GM12892 (cell line): Measurements from ENCODE around the gene LANCL1.
"Not testable (repeated sequence)": the region's sequence is repeated elsewhere in the genome, so short reads cannot be mapped to it uniquely, and the experiment has no call there.

Experiments used
- DNase-seq: peaks from one replicate; pipeline ENCODE4 v3.0.0; 2011; ENCODE audit not compliant: insufficient read length
- FAIRE-seq: peaks from 2 replicates; lab custom pipeline; 2011; peaks lifted over from hg19 to GRCh38; lab: Jason Lieb, UNC
- POLR2A ChIP-seq: IDR thresholded peaks from 2 replicates; pipeline ENCODE4 v1.6.1; 2011; ENCODE audit warnings: low read depth, low read length, control low read depth
- POLR2AphosphoS5 ChIP-seq: IDR thresholded peaks from 2 replicates; pipeline ENCODE4 v1.6.1; 2011; ENCODE audit warnings: low read depth, low read length, control low read depth
- TAF1 ChIP-seq: IDR thresholded peaks from 2 replicates; pipeline ENCODE4 v1.6.1; 2011; ENCODE audit warnings: low read depth, mild to moderate bottlenecking, control low read depth, low read length, borderline replicate concordance

The LANCL1 gene

DNA sequence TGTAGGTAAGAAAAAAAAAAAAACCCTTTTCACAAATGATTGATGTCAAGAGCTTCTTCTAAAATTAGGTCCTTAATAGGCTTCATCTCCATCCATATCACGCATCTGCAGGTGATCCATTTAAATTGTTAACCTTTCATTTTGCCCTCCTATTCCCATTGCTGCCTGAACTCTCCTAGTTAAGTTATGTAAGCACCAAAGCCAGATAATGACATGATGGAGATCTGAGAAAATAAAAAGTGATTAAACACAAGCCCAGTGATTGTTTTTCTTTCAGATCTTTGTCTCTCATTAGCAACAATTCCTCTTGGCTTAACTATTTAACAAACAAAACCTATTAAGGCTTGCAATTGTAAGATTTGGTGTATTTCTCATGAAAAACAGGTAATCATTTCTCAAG is 20.0 kb downstream of the LANCL1 start:
- no peak for TF ChIP-seq TAF1
- no peak for TF ChIP-seq POLR2A
- TF ChIP-seq POLR2AphosphoS5 = no peak
- DNase-seq (no peak), FAIRE-seq (no peak)

DNA sequence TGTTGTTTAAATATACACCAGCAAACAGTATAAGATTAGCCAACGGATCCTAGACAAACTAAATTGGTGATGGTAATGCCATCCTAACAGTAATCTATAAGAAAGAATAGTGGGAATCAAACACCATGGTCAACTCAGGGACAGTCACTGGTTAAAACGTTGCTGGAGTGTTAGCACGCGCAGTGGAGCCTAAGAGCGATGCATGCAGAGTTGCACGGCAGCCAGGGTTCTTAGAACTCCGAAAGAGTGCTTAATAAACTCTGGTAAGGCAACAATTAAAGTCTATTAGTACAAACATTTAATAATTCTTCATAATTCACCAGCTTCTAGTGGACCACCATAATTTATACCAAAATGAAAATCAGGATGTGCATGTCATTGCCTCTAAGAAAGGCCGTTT is 22.2 kb downstream of the LANCL1 start:
- FAIRE-seq = no peak
- no peak for DNase-seq
- TF ChIP-seq POLR2A = no peak
- TF ChIP-seq POLR2AphosphoS5 = no peak
- TF ChIP-seq TAF1 = no peak

DNA sequence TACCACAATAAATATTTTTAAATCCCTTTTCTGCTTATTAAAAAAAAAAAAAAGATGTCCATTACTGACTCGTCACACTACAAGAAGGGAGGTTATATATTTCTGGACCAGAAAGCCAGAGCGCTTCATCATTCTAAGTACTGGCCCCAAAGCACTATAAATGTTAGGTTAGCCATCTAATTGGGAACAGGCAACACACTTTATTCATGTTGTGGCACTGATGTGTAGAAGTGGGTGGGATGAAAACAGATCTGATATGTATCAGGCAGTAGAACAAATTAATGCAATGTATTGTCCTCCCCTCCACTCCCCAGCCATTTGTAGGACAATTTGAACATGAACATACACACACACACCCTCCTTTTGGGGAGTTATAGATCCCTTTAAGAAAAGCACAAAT is 24.4 kb downstream of the LANCL1 start:
- TF ChIP-seq TAF1 (no peak), POLR2AphosphoS5 (no peak), POLR2A (no peak)
- no peak for FAIRE-seq
- no peak for DNase-seq

GRCh38 chr2:210450942-210451341 is 25.6 kb downstream of the LANCL1 start:
- not testable (repeated sequence) for FAIRE-seq

GRCh38 chr2:210445732-210446131 is 30.8 kb downstream of the LANCL1 start:
- FAIRE-seq (no peak), DNase-seq (no peak)
- TF ChIP-seq POLR2AphosphoS5 (no peak), POLR2A (no peak), TAF1 (no peak)

More at GRCh38 chr2:210450942-210451341, 25.6 kb downstream of the LANCL1 start:
- DNase-seq = not testable (repeated sequence)

DNA sequence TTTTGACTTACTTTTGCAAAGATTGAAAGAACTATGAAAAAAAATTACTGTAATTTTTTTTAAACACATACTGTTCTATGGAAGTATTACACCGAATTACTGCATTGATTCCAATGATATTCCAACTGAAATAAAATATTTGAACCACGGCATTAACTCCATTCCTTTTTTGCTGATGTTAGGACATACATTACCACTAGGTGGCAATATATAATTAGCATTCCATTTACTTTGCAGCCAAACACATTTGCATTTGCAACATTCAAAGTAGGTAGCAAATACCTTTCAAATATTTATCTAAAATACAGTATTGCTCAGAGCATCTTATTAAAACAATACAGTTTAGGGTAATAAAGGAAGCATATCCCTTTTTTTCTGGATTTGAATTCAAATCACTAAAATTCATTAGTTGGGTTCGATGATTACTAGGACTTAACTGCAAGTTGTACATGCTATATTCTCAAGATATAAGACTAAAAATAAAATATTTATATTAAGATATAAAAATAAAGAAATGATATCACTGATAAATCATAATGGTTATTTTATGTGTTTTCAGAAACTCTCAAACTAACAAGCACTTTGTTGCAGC is 31.3 kb downstream of the LANCL1 start:
- DNase-seq (no peak), FAIRE-seq (peak; percentile 5)
- TF ChIP-seq POLR2AphosphoS5 (no peak), TAF1 (no peak), POLR2A (no peak)

DNA sequence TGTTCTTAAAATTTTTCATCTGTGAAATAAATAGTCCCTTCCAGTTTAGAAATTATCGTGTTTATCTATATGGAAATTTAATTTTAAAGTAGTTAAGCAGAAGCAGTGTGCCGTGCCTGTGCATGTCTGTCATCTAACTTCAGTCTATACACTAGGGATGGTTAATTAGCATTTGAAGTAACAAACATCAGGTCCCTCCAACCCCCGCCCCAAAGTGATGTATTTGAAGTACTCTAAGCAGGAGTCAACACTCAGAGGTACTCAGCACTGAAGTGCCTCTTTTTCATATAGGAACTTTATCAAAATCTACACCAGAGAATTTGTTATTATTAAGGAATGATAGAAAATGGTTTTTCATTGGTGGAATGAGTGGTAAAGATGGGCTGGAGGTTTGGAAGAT is 33.0 kb downstream of the LANCL1 start:
- DNase-seq (no peak), FAIRE-seq (no peak)
- TF ChIP-seq POLR2A (no peak), POLR2AphosphoS5 (no peak), TAF1 (no peak)

- no peak for DNase-seq
- FAIRE-seq = no peak
- TF ChIP-seq POLR2AphosphoS5 = no peak
These were observed 33.7 kb downstream of the LANCL1 start for GRCh38 chr2:210442878-210443277.

DNA sequence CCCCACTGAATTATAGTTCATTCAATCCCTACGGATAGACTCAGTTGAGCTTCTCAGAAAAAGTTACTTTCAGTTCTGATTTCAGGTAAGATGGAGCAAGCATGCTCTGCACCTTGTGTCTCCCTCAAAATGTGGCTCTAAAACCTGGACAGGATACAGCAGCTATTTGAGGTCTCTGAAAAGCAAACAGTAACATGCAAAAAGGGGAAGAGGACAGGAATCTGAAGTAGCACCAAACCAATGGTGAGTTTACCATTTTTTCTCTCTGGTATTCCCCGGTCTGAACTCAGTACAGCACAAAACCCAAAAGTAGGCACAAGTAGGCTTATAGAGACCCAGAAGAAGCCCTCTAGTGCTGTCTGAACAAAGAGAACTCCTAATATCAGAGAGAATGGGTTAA is 34.1 kb downstream of the LANCL1 start:
- DNase-seq = no peak
- peak; percentile 62 for FAIRE-seq

GRCh38 chr2:210440206-210440605 is 36.4 kb downstream of the LANCL1 start:
- FAIRE-seq = no peak
- DNase-seq = no peak
- no peak for TF ChIP-seq TAF1
- TF ChIP-seq POLR2AphosphoS5 = no peak
- TF ChIP-seq POLR2A = no peak

More for the DNA sequence above, 34.1 kb downstream of the LANCL1 start:
- TF ChIP-seq TAF1 (no peak), POLR2AphosphoS5 (no peak), POLR2A (no peak)

DNA sequence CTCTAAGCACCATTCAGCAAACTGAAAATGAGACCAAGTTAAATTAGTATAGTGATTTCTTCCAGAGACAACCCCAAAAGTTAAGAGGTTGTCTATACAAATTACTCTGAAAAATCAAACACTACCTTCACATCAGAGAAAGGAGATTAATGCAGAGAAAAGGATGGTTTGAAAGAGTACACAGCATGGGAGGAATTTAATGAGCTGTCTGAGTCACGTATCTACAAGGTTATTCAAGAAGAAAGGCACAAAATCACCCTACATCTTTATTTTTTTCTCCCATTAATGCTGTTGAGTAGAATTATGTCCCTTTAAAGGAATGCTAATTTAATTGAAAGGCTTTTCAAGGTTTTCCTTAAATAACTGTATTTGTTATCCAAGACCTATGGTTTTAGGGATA is 41.1 kb downstream of the LANCL1 start:
- FAIRE-seq (no peak), DNase-seq (no peak)
- TF ChIP-seq POLR2AphosphoS5 (no peak), POLR2A (no peak), TAF1 (no peak)

GRCh38 chr2:210432633-210433032 is 43.9 kb downstream of the LANCL1 start:
- DNase-seq = no peak
- TF ChIP-seq POLR2AphosphoS5 (no peak), POLR2A (no peak), TAF1 (no peak)
- no peak for FAIRE-seq
